Cardiac muscle cell (in vitro differentiated cells and primary cell): ENCODE data around the gene PAK4. TPM values are rescaled to one million over a fixed set of nuclear protein-coding genes. Genes with fewer than 3 reads are reported as not detected.
A peak's percentile ranks its signal among the peaks of the same experiment; 100 is the strongest.

Experiments
- DNase-seq, 2 donors: peaks; one replicate each; pipeline versions ENCODE4 v3.0.0 to v3.0.0-alpha.2; 2010 to 2017; ENCODE audit warnings: low read depth in 1 of 2, low spot score in 1 of 2
- H3K27ac ChIP-seq: fragments of 200-600 bp; sonication (generic); 2 replicates; pipeline ENCODE4 v1.5.1; 2016
- H3K27me3 ChIP-seq: fragments of 200-600 bp; sonication (generic); 2 replicates; pipeline ENCODE4 v1.6.0; 2016; ENCODE audit warnings: control low read depth
- H3K36me3 ChIP-seq: fragments of 200-600 bp; sonication (generic); 2 replicates; pipeline ENCODE4 v1.5.1; 2016; ENCODE audit warnings: control low read depth
- H3K4me1 ChIP-seq: fragments of 200-600 bp; sonication (generic); 2 replicates; pipeline ENCODE4 v1.8.1; 2017; ENCODE audit warnings: low read depth, mild to moderate bottlenecking, mixed run types
- H3K4me3 ChIP-seq: fragments of 200-600 bp; sonication (generic); 2 replicates; pipeline ENCODE4 v1.5.1; 2016; ENCODE audit warnings: mild to moderate bottlenecking
- H3K9me3 ChIP-seq: fragments of 200-600 bp; sonication (generic); 2 replicates; pipeline ENCODE4 v1.5.1; 2017; ENCODE audit warnings: low read depth, mild to moderate bottlenecking, control low read depth
- polyA plus RNA-seq: library from polyadenylated mRNA; unstranded; fragments of >200 nt; fragmentation: Nextera tagmentation; extraction: Ambion mirVana; gene quantifications from 2 replicates; pipeline ENCODE4 v1.2.1, GENCODE V29; 2016
- total RNA-seq: library from RNA; depleted of rRNA; stranded (reverse); fragments of >200 nt; gene quantifications from 2 replicates; pipeline ENCODE4 v1.2.3, GENCODE V29; 2016
- TF ChIP-seq, protein P1 (sequence below): IDR thresholded peaks from 2 replicates; pipeline ENCODE4 v1.5.1; 2012; ENCODE audit warnings: low read depth, mild to moderate bottlenecking, low read length

Gene PAK4
- total and polyA plus RNA-seq, 2 experiments from 2014 or later: 32.5 to 57.9 TPM

DNA sequence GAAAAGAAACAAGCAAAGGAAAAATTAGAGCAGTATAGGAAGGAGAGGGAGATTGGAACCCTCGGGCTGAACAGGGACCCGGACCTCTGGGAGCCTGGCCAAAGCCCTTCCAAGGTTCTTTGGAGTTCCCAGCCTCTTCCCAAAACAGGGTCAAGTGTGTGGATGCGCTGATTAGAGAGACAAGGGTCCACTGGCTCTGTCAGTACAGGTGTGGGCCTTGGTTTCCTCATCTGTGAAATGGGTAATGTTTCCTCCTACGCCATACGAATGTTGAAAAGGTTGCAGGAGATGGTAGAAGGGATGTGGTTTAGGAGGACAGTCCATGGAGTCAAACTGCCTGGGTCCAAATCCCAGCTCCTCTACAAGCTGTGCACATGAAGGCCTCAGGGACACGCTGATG, 80.5 kb downstream of the PAK4 start:
- TF ChIP-seq, protein P1, sequence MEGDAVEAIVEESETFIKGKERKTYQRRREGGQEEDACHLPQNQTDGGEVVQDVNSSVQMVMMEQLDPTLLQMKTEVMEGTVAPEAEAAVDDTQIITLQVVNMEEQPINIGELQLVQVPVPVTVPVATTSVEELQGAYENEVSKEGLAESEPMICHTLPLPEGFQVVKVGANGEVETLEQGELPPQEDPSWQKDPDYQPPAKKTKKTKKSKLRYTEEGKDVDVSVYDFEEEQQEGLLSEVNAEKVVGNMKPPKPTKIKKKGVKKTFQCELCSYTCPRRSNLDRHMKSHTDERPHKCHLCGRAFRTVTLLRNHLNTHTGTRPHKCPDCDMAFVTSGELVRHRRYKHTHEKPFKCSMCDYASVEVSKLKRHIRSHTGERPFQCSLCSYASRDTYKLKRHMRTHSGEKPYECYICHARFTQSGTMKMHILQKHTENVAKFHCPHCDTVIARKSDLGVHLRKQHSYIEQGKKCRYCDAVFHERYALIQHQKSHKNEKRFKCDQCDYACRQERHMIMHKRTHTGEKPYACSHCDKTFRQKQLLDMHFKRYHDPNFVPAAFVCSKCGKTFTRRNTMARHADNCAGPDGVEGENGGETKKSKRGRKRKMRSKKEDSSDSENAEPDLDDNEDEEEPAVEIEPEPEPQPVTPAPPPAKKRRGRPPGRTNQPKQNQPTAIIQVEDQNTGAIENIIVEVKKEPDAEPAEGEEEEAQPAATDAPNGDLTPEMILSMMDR: no peak
- Histone ChIP-seq H3K4me3 (no peak overlapping the region), H3K9me3 (no peaks in the 10 kb centered on the region), H3K27ac (no peak overlapping the region), H3K27me3 (no peaks in the 10 kb centered on the region), H3K4me1 (no peaks in the 10 kb centered on the region), H3K36me3 (no peaks in the 10 kb centered on the region)
- DNase-seq: no peak

DNA sequence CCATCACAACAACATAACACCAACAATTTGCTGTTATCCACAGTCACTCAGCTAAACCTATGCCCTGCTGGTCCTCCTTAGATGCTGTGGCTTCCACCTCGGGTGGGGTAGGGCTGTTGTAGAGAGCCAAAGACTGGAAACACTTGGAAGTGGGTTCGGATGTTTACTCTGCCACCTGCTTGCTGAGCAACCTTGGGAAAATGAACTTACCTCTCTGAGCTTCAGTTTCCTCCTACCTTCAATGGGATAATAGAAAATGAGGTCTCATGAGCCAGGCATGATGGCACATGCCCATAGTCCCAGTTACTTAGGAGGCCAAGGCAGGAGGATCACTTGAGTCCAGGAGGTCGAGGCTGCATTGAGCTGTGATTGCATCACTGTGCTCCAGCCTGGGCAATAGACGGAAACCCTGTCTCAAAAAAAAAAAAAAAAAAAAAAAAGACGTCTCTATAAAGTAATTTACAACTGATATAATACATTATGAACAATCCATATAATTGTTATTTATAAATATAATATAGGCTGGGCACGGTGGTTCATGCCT, 81.8 kb downstream of the PAK4 start:
- H3K27ac ChIP-seq: no peak overlapping the region
- no peaks in the 10 kb centered on the region for H3K4me1 ChIP-seq
- H3K4me3 ChIP-seq: no peak overlapping the region
- H3K9me3 ChIP-seq: no peaks in the 10 kb centered on the region
- H3K36me3 ChIP-seq: no peaks in the 10 kb centered on the region
- DNase-seq: no peak
- TF ChIP-seq, protein P1: no peak
- H3K27me3 ChIP-seq: no peaks in the 10 kb centered on the region

DNA sequence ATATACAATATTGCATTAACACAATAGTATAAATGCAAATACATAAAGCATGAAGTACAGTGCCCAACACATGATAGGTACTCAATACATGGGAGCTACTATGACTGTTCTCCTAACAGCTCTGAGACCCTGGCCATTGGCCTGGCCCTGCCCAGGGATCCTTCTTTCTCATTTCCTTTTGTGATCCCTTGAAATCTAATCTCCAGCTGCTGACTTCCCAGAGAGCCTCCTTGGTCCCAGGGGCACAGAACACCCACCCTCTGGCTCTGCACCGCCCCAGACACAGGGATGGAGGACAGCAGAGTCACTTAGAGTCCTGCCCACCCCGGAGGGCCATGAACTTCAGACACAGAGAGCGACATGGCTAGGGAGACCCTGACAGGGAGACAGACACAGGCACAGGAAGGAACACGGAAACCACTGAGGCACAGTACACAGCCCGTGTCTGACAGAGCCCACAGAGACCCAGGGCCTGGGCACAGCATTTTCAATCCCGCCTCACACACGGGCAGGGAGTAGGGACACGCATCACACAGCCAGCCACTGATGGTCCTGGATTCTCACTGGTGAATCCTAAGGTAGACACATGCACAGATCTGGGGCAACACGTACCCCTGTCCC, 82.7 kb downstream of the PAK4 start:
- Histone ChIP-seq H3K27ac (no peak overlapping the region), H3K36me3 (no peaks in the 10 kb centered on the region), H3K4me3 (no peak overlapping the region), H3K4me1 (no peaks in the 10 kb centered on the region), H3K9me3 (no peaks in the 10 kb centered on the region), H3K27me3 (no peaks in the 10 kb centered on the region)
- TF ChIP-seq, protein P1: no peak
- DNase-seq: no peak

DNA sequence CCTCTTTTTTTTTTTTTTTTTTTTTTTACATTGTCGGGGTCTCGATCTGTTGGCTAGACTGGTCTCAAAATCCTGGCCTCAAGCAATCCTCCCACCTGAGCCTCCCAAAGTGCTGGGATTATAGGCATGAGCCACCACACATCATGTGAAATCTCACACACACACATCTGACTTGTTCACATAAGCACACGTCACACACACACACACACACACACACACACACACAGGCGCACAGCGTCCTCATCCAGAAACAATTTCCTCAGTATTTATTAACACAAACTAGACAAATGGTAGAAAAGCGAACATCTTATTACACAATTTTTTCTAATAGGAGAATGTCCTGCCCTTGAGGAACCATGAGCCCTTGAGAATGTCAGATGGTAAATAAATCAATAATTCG, 83.6 kb downstream of the PAK4 start:
- no peak for DNase-seq
- no peaks in the 10 kb centered on the region for H3K4me1 ChIP-seq
- no peaks in the 10 kb centered on the region for H3K27me3 ChIP-seq
- no peak overlapping the region for H3K27ac ChIP-seq
- no peak overlapping the region for H3K4me3 ChIP-seq
- H3K9me3 ChIP-seq: no peaks in the 10 kb centered on the region
- no peaks in the 10 kb centered on the region for H3K36me3 ChIP-seq
- TF ChIP-seq, protein P1: no peak

DNA sequence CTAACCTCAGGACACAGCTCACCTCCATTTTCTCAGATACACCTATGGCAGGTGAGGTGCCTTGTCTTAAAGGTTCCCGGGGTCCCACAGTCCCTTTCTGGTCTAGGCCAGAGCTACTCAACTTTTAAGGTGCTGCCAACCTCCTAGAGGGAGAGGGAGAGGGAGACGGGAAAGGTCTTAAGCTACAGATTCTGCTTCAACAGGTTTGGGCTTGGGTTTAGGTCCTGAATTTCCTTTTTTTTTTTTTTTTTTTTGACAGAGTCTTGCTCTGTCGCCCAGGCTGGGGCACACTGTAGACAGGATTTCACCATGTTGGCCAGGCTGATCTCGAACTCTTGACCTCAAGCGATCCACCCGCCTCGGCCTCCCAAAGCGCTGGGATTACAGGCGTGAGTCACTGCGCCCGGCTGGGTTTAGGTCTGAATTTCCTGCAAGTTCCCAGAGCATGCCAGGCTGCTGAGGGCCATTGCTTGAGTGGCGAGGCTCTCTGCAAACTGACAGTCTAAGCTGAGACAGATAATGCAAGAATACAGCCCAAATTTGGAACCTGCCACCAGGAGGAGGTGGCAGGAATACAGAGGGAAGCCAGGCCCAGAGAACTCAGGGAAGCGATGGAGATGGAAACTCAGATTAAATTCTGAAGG, 86.3 kb downstream of the PAK4 start:
- DNase-seq: peak in 1 of 2 donors; percentile 13
- Histone ChIP-seq H3K4me1 (no peaks in the 10 kb centered on the region), H3K27me3 (no peaks in the 10 kb centered on the region), H3K27ac (no peak overlapping the region), H3K4me3 (no peak overlapping the region), H3K9me3 (no peaks in the 10 kb centered on the region), H3K36me3 (no peaks in the 10 kb centered on the region)
- TF ChIP-seq, protein P1: no peak
